GM12801 (cell line): ENCODE results near the gene ENTREP3.

ENCODE experiments used
- CTCF ChIP-seq: IDR thresholded peaks from one replicate; pipeline ENCODE4 v1.5.1; 2011; ENCODE audit warnings: control low read depth; ENCODE audit not compliant: insufficient read length; ENCODE audit errors: extremely low read depth

ENTREP3 gene

GRCh38 chr1:155253208-155253607, 2.1 kb downstream of the ENTREP3 start:
- no peak for TF ChIP-seq CTCF

- no peak for TF ChIP-seq CTCF
Observed at GRCh38 chr1:155251566-155251965, 3.7 kb downstream of the ENTREP3 start.

GRCh38 chr1:155250633-155251449, 4.4 kb downstream of the ENTREP3 start:
- peak; percentile 96 for TF ChIP-seq CTCF

GRCh38 chr1:155250246-155250632, 5.0 kb downstream of the ENTREP3 start:
- TF ChIP-seq CTCF: no peak

GRCh38 chr1:155247667-155248553, 7.4 kb downstream of the ENTREP3 start:
- no peak for TF ChIP-seq CTCF

GRCh38 chr1:155245163-155245524, 10.1 kb downstream of the ENTREP3 start:
- TF ChIP-seq CTCF: no peak

- TF ChIP-seq CTCF: no peak
Observed at GRCh38 chr1:155244368-155245162, 10.7 kb downstream of the ENTREP3 start.
